OCI-LY7 (cell line): ENCODE data around the gene SEM1. TPM values are rescaled to one million over a fixed set of nuclear protein-coding genes. Genes with fewer than 3 reads are reported as not detected.

Source experiments
- BruUV-seq: library from RNA; stranded (reverse); fragments of 400-500 nt; replicated peaks from 2 replicates; lab custom pipeline; 2021; lab: Mats Ljungman, UMichigan
- CTCF ChIA-PET: fragments of 300-600 bp; sonication (Branson Sonifier 250); formaldehyde crosslinking; loops from one replicate; lab custom pipeline; 2022; ENCODE audit warnings: antibody characterized with exemption; ENCODE audit not compliant: unreplicated experiment; lab: Charles Lee
- POLR2A ChIA-PET: fragments of 300-600 bp; sonication (Branson Sonifier 250); formaldehyde crosslinking; loops from one replicate; lab custom pipeline; 2022; ENCODE audit warnings: antibody characterized with exemption; lab: Charles Lee
- DNase-seq: peaks from one replicate; pipeline ENCODE4 v3.0.0-alpha.2; 2015; ENCODE audit warnings: low spot score
- H2AFZ ChIP-seq: fragments of 200-600 bp; sonication (generic), shearing (Covaris generic); 2 replicates; pipeline ENCODE4 v1.6.1; 2014; ENCODE audit warnings: mild to moderate bottlenecking, antibody characterized with exemption, low read length, moderate library complexity
- H3K27ac ChIP-seq: fragments of 200-600 bp; sonication (generic); 2 replicates; pipeline ENCODE4 v1.5.1; 2014; ENCODE audit warnings: mixed run types, low read depth, mild to moderate bottlenecking, moderate library complexity, low read length, inconsistent platforms; ENCODE audit not compliant: poor library complexity, severe bottlenecking
- H3K36me3 ChIP-seq: fragments of 200-600 bp; sonication (generic); 2 replicates; pipeline ENCODE4 v1.6.1; 2014; ENCODE audit warnings: mild to moderate bottlenecking, antibody characterized with exemption, low read length, moderate library complexity, mixed read lengths; ENCODE audit not compliant: insufficient read depth
- H3K4me1 ChIP-seq: fragments of 200-600 bp; sonication (generic); 2 replicates; pipeline ENCODE4 v1.5.1; 2014; ENCODE audit warnings: mild to moderate bottlenecking, low read length; ENCODE audit not compliant: insufficient read depth, poor library complexity, severe bottlenecking
- H3K4me2 ChIP-seq: fragments of 200-600 bp; sonication (generic); 2 replicates; pipeline ENCODE4 v1.6.1; 2014; ENCODE audit warnings: mild to moderate bottlenecking, low read length
- H3K4me3 ChIP-seq: fragments of 200-600 bp; sonication (generic); 2 replicates; pipeline ENCODE4 v1.5.1; 2014; ENCODE audit warnings: mild to moderate bottlenecking, low read depth, low read length; ENCODE audit not compliant: poor library complexity, severe bottlenecking
- H3K79me2 ChIP-seq: fragments of 200-600 bp; sonication (generic); 2 replicates; pipeline ENCODE4 v1.6.1; 2016; ENCODE audit warnings: low read depth, mild to moderate bottlenecking, low read length, moderate library complexity, mixed read lengths; ENCODE audit not compliant: insufficient read depth
- H3K9me2 ChIP-seq: fragments of 200-600 bp; sonication (generic); 2 replicates; pipeline ENCODE4 v1.6.1; 2016; ENCODE audit warnings: mild to moderate bottlenecking, low read length, mixed read lengths; ENCODE audit not compliant: insufficient read depth
- H3K9me3 ChIP-seq: fragments of 200-600 bp; sonication (generic); 2 replicates; pipeline ENCODE4 v1.6.1; 2014; ENCODE audit warnings: mild to moderate bottlenecking, mixed run types, low read length, mixed read lengths
- H4K20me1 ChIP-seq: fragments of 200-600 bp; sonication (generic); 2 replicates; pipeline ENCODE4 v1.6.1; 2014; ENCODE audit warnings: mild to moderate bottlenecking, antibody characterized with exemption, low read length, moderate library complexity, mixed read lengths; ENCODE audit not compliant: insufficient read depth
- EZH2phosphoT487 ChIP-seq: fragments of 200-600 bp; sonication (generic); IDR thresholded peaks from 2 replicates; pipeline ENCODE4 v1.6.1; 2018; ENCODE audit warnings: low read depth, borderline replicate concordance, mild to moderate bottlenecking, mixed run types, antibody characterized with exemption, low read length, moderate library complexity, mixed read lengths
- intact Hi-C: fragments of 100-400 bp; cut with micrococcal nuclease; formaldehyde crosslinking; loops from one replicate; pipeline ENCODE4 v1.10.0; 2022; ENCODE audit not compliant: unreplicated experiment
- total RNA-seq, 2 experiments: library from RNA; depleted of rRNA in 1 of 2; stranded (reverse); fragments of >200 nt in 1 of 2; shearing (Covaris generic) in 1 of 2; gene quantifications; 2 replicates each; pipeline ENCODE4 v1.2.3, GENCODE V29; 2014 to 2022
- TF ChIP-seq, protein P1 (sequence below): fragments of 200-600 bp; sonication (generic); conservative IDR thresholded peaks from 2 replicates; pipeline ENCODE4 v1.5.1; 2014; ENCODE audit warnings: mild to moderate bottlenecking, antibody characterized with exemption, low read length, moderate library complexity, mixed read lengths

Gene SEM1
- total RNA-seq, 2 experiments from 2014 or later = 75.9 to 89.8 TPM

DNA sequence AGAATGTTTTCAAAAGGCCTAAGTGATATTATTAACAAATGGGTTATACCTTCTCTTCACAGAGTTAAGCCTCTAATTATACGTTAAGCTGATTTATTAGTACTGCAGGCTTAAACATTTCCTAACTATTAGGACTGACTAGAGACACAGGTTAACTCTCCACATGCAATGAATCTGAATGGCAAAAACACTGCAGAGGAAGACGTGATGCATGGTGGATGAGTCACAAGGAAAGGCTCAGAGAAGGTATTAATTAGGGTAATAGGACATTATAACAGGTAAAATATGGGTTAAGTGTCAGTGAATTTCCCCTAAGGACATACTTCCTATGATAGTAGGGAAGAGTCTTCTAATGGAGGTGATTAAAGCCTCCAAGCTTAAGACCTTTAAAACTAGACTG, 24.7 kb upstream of the SEM1 start:
- H4K20me1 ChIP-seq = no peaks in the 10 kb centered on the region
- TF ChIP-seq, protein P1, sequence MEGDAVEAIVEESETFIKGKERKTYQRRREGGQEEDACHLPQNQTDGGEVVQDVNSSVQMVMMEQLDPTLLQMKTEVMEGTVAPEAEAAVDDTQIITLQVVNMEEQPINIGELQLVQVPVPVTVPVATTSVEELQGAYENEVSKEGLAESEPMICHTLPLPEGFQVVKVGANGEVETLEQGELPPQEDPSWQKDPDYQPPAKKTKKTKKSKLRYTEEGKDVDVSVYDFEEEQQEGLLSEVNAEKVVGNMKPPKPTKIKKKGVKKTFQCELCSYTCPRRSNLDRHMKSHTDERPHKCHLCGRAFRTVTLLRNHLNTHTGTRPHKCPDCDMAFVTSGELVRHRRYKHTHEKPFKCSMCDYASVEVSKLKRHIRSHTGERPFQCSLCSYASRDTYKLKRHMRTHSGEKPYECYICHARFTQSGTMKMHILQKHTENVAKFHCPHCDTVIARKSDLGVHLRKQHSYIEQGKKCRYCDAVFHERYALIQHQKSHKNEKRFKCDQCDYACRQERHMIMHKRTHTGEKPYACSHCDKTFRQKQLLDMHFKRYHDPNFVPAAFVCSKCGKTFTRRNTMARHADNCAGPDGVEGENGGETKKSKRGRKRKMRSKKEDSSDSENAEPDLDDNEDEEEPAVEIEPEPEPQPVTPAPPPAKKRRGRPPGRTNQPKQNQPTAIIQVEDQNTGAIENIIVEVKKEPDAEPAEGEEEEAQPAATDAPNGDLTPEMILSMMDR = no peak
- no peak for TF ChIP-seq EZH2phosphoT487
- no peaks in the 10 kb centered on the region for H3K79me2 ChIP-seq
- no peak overlapping the region for H3K27ac ChIP-seq
- no peak overlapping the region for H3K4me3 ChIP-seq
- intact Hi-C loops = no loop called here
- no peak overlapping the region for H2AFZ ChIP-seq
- POLR2A ChIA-PET = interaction anchor here (0.7 to 1.0 kb wide), 3 partner anchors 69 to 423 kb away, joined by 3 read pairs; no protein-coding TSS in a partner anchor
- H3K9me2 ChIP-seq = no peaks in the 10 kb centered on the region
- H3K9me3 ChIP-seq = no peaks in the 10 kb centered on the region
- no peak for DNase-seq
- no peak overlapping the region for H3K4me2 ChIP-seq
- BruUV-seq = no TSS peak
- no peaks in the 10 kb centered on the region for H3K36me3 ChIP-seq
- CTCF ChIA-PET = no interaction called here
- H3K4me1 ChIP-seq = no peaks in the 10 kb centered on the region

DNA sequence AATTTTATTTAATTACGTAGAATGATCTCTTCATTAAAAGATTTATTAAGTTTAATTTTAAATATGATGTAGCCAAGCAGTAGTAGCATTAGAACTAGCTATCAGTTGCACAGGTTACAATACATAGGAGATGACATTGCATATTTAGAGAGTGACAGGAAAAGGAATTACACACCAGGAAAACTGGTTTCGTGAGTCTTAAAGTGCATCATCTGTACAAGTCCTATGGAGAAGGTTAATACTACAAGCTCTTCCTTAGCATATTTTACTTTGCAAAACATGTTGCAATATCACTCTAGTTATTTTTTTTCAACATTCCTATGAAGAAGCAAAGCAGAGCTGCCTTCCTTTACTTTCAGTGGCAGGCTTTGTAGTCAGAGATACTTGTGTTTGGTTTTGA, 20.2 kb upstream of the SEM1 start:
- Histone ChIP-seq H3K36me3 (no peaks in the 10 kb centered on the region), H3K9me3 (no peaks in the 10 kb centered on the region), H3K4me3 (no peak overlapping the region), H3K4me1 (no peaks in the 10 kb centered on the region), H3K4me2 (no peak overlapping the region), H3K9me2 (no peaks in the 10 kb centered on the region), H2AFZ (no peak overlapping the region), H3K79me2 (no peaks in the 10 kb centered on the region), H4K20me1 (no peaks in the 10 kb centered on the region), H3K27ac (no peak overlapping the region)
- BruUV-seq = no TSS peak
- POLR2A ChIA-PET = no interaction called here
- TF ChIP-seq, protein P1 = no peak
- no peak for TF ChIP-seq EZH2phosphoT487
- no peak for DNase-seq
- intact Hi-C loops = no loop called here
- CTCF ChIA-PET = no interaction called here

DNA sequence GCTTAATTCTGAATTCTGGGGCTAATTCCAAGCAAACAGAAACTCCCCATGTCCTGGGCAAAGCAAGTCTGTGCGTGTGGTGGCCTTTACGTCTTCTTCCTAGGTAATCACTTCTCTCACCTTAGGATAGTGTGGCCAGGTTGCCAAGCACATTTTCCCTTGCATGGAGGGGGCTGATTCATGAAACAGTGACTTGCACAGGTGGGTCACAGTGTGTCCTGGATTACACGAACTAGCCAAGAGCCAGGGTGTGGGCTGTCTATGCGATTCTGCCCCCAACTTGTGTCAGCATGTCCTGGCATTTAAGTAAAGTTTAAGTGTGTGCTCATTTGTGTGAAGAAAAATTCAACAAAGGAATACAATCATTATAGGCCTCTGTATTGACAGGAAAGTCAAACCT, 18.5 kb upstream of the SEM1 start:
- H3K4me2 ChIP-seq = no peak overlapping the region
- no peaks in the 10 kb centered on the region for H4K20me1 ChIP-seq
- no peaks in the 10 kb centered on the region for H3K36me3 ChIP-seq
- H2AFZ ChIP-seq = no peak overlapping the region
- intact Hi-C loops = no loop called here
- H3K4me1 ChIP-seq = no peaks in the 10 kb centered on the region
- ChIA-PET CTCF (no interaction called here), POLR2A (no interaction called here)
- no peaks in the 10 kb centered on the region for H3K9me2 ChIP-seq
- no peaks in the 10 kb centered on the region for H3K9me3 ChIP-seq
- H3K4me3 ChIP-seq = no peak overlapping the region
- DNase-seq = no peak
- H3K27ac ChIP-seq = no peak overlapping the region
- TF ChIP-seq, protein P1 = no peak
- no peak for TF ChIP-seq EZH2phosphoT487
- no peaks in the 10 kb centered on the region for H3K79me2 ChIP-seq
- BruUV-seq = no TSS peak
